HTERT RPE-1 (cell line): ENCODE results near the gene FOLR3.
"Not testable (repeated sequence)": the region's sequence is repeated elsewhere in the genome, so short reads cannot be mapped to it uniquely, and the experiment has no call there.

Experiments
- in situ Hi-C: fragments of 300-500 bp; cut with MboI; formaldehyde crosslinking; loops from 4 replicates; pipeline ENCODE4 v1.14.3; 2020; ENCODE audit warnings: low sequenced_read_pairs

Gene FOLR3

DNA sequence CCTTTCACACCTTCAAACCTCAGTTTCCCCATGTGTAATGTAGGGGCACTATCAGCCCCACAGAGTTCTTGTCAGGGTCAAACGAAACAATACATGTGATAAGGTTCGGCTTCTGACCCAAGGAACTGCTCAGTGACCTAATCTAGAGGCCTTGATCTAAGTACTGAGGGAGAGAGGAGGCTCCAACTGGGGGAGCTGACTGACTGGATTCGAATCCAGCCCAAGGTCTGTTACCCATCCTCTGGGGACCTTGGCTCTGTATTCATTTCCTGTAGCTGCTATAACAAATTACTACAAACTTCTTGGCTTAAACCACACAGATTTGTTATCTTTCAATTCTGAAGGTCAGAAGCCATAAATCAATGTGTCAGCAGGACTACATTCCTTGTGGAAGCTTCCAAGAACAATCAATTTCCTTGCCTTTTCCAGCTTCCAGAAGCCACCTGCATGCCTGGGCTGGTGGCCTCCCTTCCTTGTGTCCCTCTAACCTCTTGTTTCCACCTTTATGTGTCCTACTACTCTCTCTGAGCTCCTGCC is 12.3 kb upstream of the FOLR3 start:
- in situ Hi-C loops = no loop called here

GRCh38 chr11:72124046-72124445 is 11.5 kb upstream of the FOLR3 start:
- in situ Hi-C loops = no loop called here

GRCh38 chr11:72125956-72126355 is 9.6 kb upstream of the FOLR3 start:
- in situ Hi-C loops = no loop called here

GRCh38 chr11:72127923-72128322 is 7.6 kb upstream of the FOLR3 start:
- in situ Hi-C loops = no loop called here

DNA sequence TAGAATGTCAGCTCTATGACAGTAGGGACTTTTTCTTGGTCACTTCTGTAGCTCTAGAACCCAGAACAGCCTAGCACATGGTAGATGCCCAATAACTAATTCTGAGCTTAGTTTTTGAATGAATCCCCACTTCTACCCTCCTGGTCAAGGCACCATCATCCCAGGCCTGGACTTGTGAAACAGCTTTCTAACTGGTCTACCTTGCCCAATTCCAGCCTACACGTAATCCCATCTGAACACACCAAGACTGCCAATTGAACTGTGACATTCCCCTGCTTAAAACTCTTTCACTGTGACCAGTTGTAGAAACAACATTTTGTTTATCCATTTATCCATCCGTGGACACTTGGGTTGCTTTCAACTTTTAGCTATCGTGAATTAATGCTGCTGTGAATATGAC is 6.1 kb upstream of the FOLR3 start:
- in situ Hi-C loops = no loop called here

DNA sequence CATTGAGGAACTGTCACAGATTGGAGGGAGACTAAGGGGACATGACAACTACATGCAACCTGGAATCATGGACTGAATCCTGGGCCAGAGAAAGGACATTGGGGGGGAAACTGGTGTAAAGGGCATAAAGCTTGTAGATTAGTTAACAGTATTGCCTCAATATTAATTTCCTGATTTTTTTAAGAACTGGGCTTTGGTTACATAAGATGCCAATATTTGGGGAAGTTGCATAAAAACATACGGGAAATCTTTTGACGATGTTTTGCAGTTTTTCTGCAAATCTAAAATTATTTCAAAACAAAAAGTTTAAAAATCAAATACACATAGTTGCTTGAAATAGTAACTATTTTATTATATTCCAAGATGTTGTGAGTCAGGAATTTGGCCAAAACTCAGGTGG is 2.9 kb upstream of the FOLR3 start:
- in situ Hi-C loops = no loop called here

GRCh38 chr11:72135891-72136683 is 562 bp downstream of the FOLR3 start:
- in situ Hi-C loops = no loop called here

DNA sequence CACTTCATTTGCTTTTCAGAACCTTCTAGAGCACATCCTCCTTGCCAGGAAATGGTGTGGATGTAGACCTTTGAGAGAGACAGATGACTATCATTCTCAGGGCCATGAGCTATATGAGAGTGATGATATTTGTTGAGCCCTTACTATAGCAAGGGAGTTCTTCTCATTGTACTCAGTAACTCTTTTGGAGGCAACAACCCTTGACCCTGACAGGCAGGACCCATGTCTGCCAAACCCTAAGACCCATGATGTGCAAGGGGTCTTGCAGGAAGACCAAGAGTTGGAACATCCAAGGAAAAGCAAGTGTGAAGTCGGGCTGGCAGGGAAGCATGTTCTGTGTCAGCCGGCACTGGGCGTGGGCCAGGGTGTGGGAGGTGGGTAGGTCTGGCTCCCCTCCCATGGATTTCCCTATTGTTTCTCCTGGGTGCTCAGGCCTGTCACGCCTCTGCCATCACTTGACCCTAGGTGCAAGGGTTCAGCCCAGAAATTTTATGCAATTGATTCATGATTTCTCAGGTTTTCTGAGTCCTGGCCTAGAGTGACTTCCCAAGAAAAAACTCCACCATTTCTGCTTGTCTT is 1.2 kb downstream of the FOLR3 start:
- in situ Hi-C loops = no loop called here

DNA sequence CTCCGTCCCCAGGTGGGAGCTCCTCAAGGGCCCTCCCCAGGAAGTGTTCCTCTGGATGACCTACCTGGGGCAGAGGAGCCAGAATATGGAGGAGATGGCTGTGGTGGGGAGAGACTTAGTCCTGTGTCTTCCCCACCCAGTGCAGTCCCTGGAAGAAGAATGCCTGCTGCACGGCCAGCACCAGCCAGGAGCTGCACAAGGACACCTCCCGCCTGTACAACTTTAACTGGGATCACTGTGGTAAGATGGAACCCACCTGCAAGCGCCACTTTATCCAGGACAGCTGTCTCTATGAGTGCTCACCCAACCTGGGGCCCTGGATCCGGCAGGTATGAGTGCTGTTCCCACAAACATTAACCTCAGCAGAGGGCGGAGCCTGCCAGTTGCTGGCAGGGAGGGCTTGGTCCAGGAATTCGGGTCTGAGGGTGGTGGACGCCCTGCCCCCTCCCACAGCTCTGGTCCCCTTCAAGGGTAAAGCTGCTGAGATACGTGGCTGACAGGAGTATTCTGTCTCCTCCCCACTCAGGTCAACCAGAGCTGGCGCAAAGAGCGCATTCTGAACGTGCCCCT is 3.4 kb downstream of the FOLR3 start:
- in situ Hi-C loops = no loop called here

DNA sequence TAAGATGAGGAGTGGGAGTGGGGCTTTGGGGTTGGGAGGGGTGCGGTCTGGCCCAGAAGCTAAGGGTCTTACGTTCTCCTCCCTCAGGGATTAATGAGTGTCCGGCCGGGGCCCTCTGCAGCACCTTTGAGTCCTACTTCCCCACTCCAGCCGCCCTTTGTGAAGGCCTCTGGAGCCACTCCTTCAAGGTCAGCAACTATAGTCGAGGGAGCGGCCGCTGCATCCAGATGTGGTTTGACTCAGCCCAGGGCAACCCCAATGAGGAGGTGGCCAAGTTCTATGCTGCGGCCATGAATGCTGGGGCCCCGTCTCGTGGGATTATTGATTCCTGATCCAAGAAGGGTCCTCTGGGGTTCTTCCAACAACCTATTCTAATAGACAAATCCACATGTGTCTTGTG is 4.0 kb downstream of the FOLR3 start:
- in situ Hi-C loops = no loop called here

DNA sequence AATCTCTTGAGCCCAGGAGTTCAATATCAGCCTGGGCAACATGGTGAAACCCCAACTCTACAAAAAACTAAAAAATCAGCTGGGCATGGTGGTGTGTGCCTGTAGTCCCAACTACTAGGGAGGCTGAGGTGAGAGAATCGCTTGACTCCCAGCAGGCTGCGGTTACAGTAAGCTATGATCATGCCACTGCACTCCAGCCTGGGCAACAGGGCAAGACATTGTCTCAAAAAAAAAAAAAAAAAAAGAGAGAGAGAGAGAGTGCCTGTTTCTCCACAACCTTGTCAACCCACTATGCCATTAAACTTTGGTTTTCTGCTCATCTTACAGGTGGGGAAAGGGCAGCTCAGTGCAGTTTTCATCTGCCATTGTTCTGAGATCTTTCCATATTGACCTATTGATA is 5.1 kb downstream of the FOLR3 start:
- in situ Hi-C loops = no loop called here

DNA sequence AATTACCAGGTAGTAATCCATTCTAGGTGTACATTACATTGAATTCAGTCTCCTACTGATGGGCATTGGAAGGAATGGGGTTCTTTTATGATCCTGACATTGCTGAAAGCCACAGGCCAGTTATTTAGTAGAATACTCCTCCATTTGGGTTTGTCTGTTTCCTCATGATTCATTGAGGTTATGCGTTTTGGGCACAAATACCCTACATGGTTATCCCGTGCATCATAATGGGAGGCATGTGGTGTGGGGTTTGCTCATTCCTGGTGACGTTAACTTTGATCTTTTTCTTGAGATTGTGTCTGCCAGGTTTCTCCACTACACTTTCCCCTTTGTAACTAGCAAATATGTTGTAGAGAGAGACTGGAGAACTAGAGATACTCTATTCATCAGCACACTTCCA is 5.5 kb downstream of the FOLR3 start:
- in situ Hi-C loops = no loop called here

DNA sequence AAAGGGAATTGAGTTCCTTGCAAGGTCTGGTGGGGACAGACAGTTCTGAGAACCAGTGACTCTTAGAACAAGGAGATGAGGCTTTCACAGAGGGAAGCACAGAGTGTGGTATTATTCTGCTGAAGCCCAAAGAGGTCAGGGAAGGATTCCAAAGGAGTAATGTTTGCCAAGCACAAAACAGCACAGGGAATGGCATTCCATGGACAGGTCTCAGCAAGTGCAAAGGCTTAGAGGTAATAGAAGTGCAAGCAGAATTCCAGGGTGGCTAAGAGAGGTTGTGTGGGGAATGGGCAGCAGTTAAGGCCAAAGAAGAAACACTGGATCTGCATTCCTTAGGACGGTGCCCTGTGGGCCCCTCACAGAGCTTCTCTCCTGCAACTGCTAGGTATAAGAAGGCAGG is 6.6 kb downstream of the FOLR3 start:
- in situ Hi-C loops = not testable (repeated sequence)

GRCh38 chr11:72142543-72142942 is 7.0 kb downstream of the FOLR3 start:
- in situ Hi-C loops = not testable (repeated sequence)

DNA sequence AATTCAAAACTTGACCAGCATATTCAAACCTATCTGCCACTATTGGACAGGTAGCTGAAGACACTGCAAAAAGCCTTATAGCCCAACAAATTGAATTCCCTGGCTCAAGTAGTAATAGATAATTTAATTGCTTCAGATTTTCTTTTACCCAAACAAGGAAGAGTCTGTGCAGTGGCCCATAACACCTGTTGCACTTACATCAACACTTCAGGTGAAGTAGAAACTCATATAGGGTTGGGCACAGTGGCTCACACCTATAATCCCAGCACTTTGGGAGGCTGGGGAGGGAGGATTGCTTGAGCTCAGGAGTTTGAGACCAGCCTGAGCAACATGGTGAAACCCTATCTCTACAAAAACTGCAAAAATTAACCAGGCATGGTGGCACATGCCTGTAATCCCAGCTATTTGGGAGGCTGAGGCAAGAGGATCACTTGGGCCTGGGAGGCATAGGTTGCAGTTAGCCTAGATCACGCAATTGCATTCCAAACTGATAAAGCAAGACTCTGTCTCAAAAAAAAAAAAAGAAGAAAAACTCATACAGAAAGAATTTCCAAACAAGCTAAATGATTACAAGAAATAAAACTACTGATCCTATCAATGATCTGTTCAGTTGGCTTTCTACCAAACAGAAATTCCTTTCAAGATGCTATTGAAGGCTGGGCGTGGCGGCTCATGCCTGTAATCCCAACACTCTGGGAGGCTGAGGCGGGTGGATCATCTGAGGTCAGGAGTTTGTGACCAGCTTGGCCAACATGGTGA is 9.5 kb downstream of the FOLR3 start:
- in situ Hi-C loops = no loop called here

GRCh38 chr11:72146625-72147024 is 11.1 kb downstream of the FOLR3 start:
- in situ Hi-C loops = no loop called here

- in situ Hi-C loops = no loop called here
These were observed 15.4 kb downstream of the FOLR3 start for GRCh38 chr11:72150882-72151281.

DNA sequence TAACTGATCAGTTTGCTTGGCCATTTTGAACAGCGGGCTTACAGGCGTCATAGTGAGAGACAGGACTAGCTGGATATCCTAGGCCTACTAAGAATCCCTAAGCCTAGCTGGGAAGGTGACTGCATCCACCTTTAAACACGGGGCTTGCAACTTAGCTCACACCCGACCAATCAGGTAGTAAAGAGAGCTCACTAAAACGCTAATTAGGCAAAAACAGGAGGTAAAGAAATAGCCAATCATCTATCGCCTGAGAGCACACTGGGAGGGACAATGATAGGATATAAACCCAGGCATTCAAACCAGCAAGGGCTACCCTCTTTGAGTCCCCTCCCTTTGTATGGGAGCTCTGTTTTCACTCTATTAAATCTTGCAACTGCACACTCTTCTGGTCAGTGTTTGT is 18.3 kb downstream of the FOLR3 start:
- in situ Hi-C loops = not testable (repeated sequence)

DNA sequence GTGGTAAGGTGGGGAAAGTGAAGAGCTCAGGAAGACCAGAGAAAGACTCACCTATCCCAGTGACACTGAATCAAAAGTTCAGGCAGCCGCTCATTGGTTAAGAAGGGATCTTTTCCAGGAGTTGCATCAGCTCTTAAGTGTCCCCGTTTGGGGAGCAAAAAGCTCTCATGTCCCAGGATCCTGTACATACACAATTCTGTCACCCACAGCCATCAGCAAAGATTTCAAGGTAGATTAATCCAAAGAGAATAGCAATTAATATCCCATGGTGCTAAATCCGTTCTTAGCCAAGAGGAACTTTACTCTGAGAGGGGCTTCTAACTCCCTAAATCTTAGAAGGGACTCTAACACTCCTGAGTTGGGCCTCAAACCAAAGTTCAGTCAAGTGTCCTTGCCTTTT is 19.3 kb downstream of the FOLR3 start:
- in situ Hi-C loops = no loop called here

GRCh38 chr11:72155751-72156150 is 20.2 kb downstream of the FOLR3 start:
- in situ Hi-C loops = no loop called here

DNA sequence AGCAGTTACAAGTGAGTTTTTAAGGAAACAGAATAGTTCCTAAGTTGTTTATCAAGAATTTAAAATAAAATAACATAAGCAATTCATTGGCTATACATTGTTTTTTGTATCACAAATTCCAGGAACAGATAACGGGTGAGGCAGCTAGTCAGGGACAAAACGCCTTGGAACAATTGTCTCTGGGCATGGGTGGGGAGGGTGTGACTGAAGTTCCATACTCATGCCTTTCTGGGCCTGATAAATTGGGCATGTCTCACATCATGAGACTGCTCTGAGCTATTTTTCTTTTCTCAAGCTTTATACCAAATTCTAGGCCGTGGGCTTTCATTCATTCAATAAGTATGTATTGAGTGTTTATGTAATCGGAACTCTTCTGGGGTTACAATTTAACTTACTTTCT is 21.6 kb downstream of the FOLR3 start:
- in situ Hi-C loops = no loop called here
